GM12873 (cell line): ENCODE results near the gene WDHD1.

Source experiments
- CTCF ChIP-seq: IDR thresholded peaks from 2 replicates; pipeline ENCODE4 v1.5.1; 2012; ENCODE audit warnings: low read depth, mild to moderate bottlenecking, moderate library complexity, low read length, control low read depth; ENCODE audit not compliant: insufficient read depth; ENCODE audit errors: missing control alignments

WDHD1 gene

GRCh38 chr14:54935958-54936357 is 90.9 kb downstream of the WDHD1 start:
- no peak for TF ChIP-seq CTCF

GRCh38 chr14:54935100-54935499 is 91.8 kb downstream of the WDHD1 start:
- no peak for TF ChIP-seq CTCF

GRCh38 chr14:54933006-54933405 is 93.9 kb downstream of the WDHD1 start:
- TF ChIP-seq CTCF: no peak

GRCh38 chr14:54931598-54932340 is 95.1 kb downstream of the WDHD1 start:
- TF ChIP-seq CTCF: no peak

GRCh38 chr14:54931101-54931500 is 95.8 kb downstream of the WDHD1 start:
- no peak for TF ChIP-seq CTCF

GRCh38 chr14:54929556-54929955 is 97.3 kb downstream of the WDHD1 start:
- no peak for TF ChIP-seq CTCF

GRCh38 chr14:54928216-54928615 is 98.7 kb downstream of the WDHD1 start:
- TF ChIP-seq CTCF: no peak

GRCh38 chr14:54927551-54927950 is 99.3 kb downstream of the WDHD1 start:
- TF ChIP-seq CTCF: no peak
